Measurements from ENCODE around the gene ZNRF3. TPM values are rescaled to one million over a fixed set of nuclear protein-coding genes. Genes with fewer than 3 reads are reported as not detected.

ZNRF3 gene
- total RNA-seq, 2 donors from 2014 or later = 7.8 to 8.6 TPM

- TF ChIP-seq CTCF (IDR thresholded peaks at IDR 0.05) (no peak), POLR2A (IDR thresholded peaks at IDR 0.05) (no peak)
- no peak for ATAC-seq
- no peak for DNase-seq
- Histone ChIP-seq H3K4me1 (peaks cover 55% of the 10 kb centered on the region), H3K9me3 (no peaks in the 10 kb centered on the region), H3K4me3 (no peak overlapping the region), H3K27me3 (no peaks in the 10 kb centered on the region), H3K36me3 (replicated peaks in 1 of 2; ENCODE audit: insufficient read depth in 1 of 2, low read depth in 2 of 2) (no peaks in the 10 kb centered on the region), H3K27ac (no peak overlapping the region)
- 88 to 100% methylated on average over 3 of the region's 3 CpGs for WGBS, 2 donors
- intact Hi-C loops (cut with DNase I) = loop anchor here (5.0 kb wide), 1 partner anchor 114 kb away; no protein-coding TSS in a partner anchor
Observed at GRCh38 chr22:29026579-29026978, 143.2 kb downstream of the ZNRF3 start.

- peaks cover 57% of the 10 kb centered on the region for H3K4me1 ChIP-seq
- H3K36me3 ChIP-seq (replicated peaks in 1 of 2; ENCODE audit: insufficient read depth in 1 of 2, low read depth in 2 of 2) = no peaks in the 10 kb centered on the region
- no peak overlapping the region for H3K4me3 ChIP-seq
- no peak for TF ChIP-seq POLR2A (IDR thresholded peaks at IDR 0.05)
- TF ChIP-seq CTCF (IDR thresholded peaks at IDR 0.05) = no peak
- intact Hi-C loops (cut with DNase I) = loop anchor here (5.0 kb wide), 1 partner anchor 116 kb away; no protein-coding TSS in a partner anchor
- H3K9me3 ChIP-seq = no peaks in the 10 kb centered on the region
- no peak overlapping the region for H3K27ac ChIP-seq
- no peak for ATAC-seq
- WGBS, 2 donors = 78 to 92% methylated on average over 4 of the region's 4 CpGs
- no peak for DNase-seq
- no peaks in the 10 kb centered on the region for H3K27me3 ChIP-seq
Observed at GRCh38 chr22:29028468-29028867, 145.1 kb downstream of the ZNRF3 start.

GRCh38 chr22:29029202-29030000 is 146.0 kb downstream of the ZNRF3 start:
- WGBS, 2 donors = 82 to 83% methylated on average over 9 of the region's 9 CpGs

GRCh38 chr22:29030016-29030617 is 146.7 kb downstream of the ZNRF3 start:
- ATAC-seq = peak; percentile 1
- peak overlapping the region; percentile 82 to 93 (median 87) for H3K27ac ChIP-seq

More at GRCh38 chr22:29029202-29030000, 146.0 kb downstream of the ZNRF3 start:
- H3K27me3 ChIP-seq = no peaks in the 10 kb centered on the region
- TF ChIP-seq CTCF (IDR thresholded peaks at IDR 0.05) = no peak
- no peak for TF ChIP-seq POLR2A (IDR thresholded peaks at IDR 0.05)
- no peaks in the 10 kb centered on the region for H3K9me3 ChIP-seq
- DNase-seq (no peak), ATAC-seq (no peak)
- intact Hi-C loops (cut with DNase I) = loop anchor here (5.0 kb wide), 1 partner anchor 117 kb away; no protein-coding TSS in a partner anchor
- peak overlapping the region in 3 of 4 donors; percentile 82 to 93 (median 91) for H3K27ac ChIP-seq
- H3K36me3 ChIP-seq (replicated peaks in 1 of 2; ENCODE audit: insufficient read depth in 1 of 2, low read depth in 2 of 2) = no peaks in the 10 kb centered on the region
- H3K4me3 ChIP-seq = no peak overlapping the region
- peaks cover 54% of the 10 kb centered on the region for H3K4me1 ChIP-seq

More at GRCh38 chr22:29030016-29030617, 146.7 kb downstream of the ZNRF3 start:
- H3K4me3 ChIP-seq = peak overlapping the region in 1 of 2 donors; percentile 17
- TF ChIP-seq CTCF (IDR thresholded peaks at IDR 0.05) (peak in 1 of 7 experiments; percentile 23), POLR2A (IDR thresholded peaks at IDR 0.05) (no peak)
- peak in 3 of 4 donors; percentile 16 to 53 (median 28) for DNase-seq
- no peaks in the 10 kb centered on the region for H3K9me3 ChIP-seq
- intact Hi-C loops (cut with DNase I) = no loop called here
- 5 to 8% methylated on average over 20 of the region's 20 CpGs for WGBS, 2 donors
- peaks cover 54% of the 10 kb centered on the region for H3K4me1 ChIP-seq
- no peaks in the 10 kb centered on the region for H3K27me3 ChIP-seq
- no peaks in the 10 kb centered on the region for H3K36me3 ChIP-seq (replicated peaks in 1 of 2; ENCODE audit: insufficient read depth in 1 of 2, low read depth in 2 of 2)

All from body of pancreas (tissue), 4 donors.